ENCODE results near the gene SMARCA4. TPM values are rescaled to one million over a fixed set of nuclear protein-coding genes. Genes with fewer than 3 reads are reported as not detected.

Gene SMARCA4
- total and polyA plus RNA-seq, 2 experiments from 2014 or later, result 80.7 to 93.4 TPM

DNA sequence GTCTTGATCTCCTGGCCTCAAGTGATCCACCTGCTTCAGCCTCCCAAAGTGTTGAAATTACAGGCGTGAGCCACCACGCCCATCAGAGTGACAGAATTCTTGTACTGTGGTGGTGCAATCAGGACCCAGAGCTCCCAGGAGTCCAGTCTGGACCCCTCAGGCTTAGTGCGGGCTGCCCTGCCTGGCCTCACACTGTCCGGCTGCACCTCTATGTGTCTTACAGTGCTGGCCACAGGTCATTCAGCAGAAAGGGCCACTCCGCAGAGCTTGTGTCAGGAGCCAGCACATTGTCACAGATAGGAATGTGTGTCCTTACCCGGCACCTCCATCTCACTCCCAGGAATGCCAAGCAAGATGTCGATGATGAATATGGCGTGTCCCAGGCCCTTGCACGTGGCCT, 49.2 kb downstream of the SMARCA4 start:
- no peaks in the 10 kb centered on the region for H3K9me2 ChIP-seq (replicated peaks; ENCODE audit: insufficient read depth)
- TF ChIP-seq, protein P1, sequence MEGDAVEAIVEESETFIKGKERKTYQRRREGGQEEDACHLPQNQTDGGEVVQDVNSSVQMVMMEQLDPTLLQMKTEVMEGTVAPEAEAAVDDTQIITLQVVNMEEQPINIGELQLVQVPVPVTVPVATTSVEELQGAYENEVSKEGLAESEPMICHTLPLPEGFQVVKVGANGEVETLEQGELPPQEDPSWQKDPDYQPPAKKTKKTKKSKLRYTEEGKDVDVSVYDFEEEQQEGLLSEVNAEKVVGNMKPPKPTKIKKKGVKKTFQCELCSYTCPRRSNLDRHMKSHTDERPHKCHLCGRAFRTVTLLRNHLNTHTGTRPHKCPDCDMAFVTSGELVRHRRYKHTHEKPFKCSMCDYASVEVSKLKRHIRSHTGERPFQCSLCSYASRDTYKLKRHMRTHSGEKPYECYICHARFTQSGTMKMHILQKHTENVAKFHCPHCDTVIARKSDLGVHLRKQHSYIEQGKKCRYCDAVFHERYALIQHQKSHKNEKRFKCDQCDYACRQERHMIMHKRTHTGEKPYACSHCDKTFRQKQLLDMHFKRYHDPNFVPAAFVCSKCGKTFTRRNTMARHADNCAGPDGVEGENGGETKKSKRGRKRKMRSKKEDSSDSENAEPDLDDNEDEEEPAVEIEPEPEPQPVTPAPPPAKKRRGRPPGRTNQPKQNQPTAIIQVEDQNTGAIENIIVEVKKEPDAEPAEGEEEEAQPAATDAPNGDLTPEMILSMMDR (IDR thresholded peaks at IDR 0.05; ENCODE audit: poor library complexity), result no peak
- TF ChIP-seq EZH2phosphoT487 (IDR thresholded peaks at IDR 0.05; ENCODE audit: low read depth, severe bottlenecking, unreplicated experiment) (no peak), EZH2 (IDR thresholded peaks at IDR 0.05; ENCODE audit: borderline replicate concordance) (no peak)
- no peak overlapping the region for H3K4me3 ChIP-seq
- H3K27me3 ChIP-seq, result no peaks in the 10 kb centered on the region
- H3K4me2 ChIP-seq, result no peak overlapping the region
- no peaks in the 10 kb centered on the region for H4K20me1 ChIP-seq (ENCODE audit: insufficient read depth, poor library complexity, severe bottlenecking)
- 94% methylated on average over 9 of the region's 9 CpGs for WGBS (ENCODE audit: low lambda C conversion rate, missing lambda C conversion rate)
- no peaks in the 10 kb centered on the region for H3K4me1 ChIP-seq (ENCODE audit: insufficient read depth)
- no peaks in the 10 kb centered on the region for H3K79me2 ChIP-seq
- H3K36me3 ChIP-seq (replicated peaks; ENCODE audit: insufficient read depth, low read depth), result no peaks in the 10 kb centered on the region
- DNase-seq (ENCODE audit: low spot score), result no peak
- H2AFZ ChIP-seq, result no peak overlapping the region
- H3K27ac ChIP-seq, result no peak overlapping the region
- H3K9me3 ChIP-seq (ENCODE audit: low read depth), result no peaks in the 10 kb centered on the region

DNA sequence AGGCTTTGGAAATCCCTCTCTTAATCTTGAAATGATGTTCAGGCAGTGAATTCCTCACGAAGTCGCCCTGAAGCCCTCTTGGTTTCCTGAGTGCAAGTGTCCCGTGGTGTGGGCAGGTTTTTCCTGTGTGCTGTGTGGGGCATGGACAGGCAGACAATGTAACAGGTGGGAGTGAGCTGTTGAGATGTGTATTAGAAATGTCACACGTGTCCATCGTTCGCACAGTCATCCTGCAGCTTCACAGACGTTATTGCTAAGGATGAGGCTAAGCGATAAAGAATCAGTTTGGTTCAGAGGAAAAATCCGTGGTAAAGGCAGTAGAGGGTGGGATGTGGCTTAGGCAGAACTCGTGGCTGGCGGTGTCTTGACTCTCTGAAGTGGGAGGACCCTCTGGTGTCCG, 51.7 kb downstream of the SMARCA4 start:
- Histone ChIP-seq H4K20me1 (ENCODE audit: insufficient read depth, poor library complexity, severe bottlenecking) (no peaks in the 10 kb centered on the region), H3K27me3 (no peaks in the 10 kb centered on the region), H3K9me3 (ENCODE audit: low read depth) (no peaks in the 10 kb centered on the region), H3K9me2 (replicated peaks; ENCODE audit: insufficient read depth) (no peaks in the 10 kb centered on the region), H2AFZ (no peak overlapping the region), H3K27ac (no peak overlapping the region), H3K4me2 (no peak overlapping the region), H3K36me3 (replicated peaks; ENCODE audit: insufficient read depth, low read depth) (no peaks in the 10 kb centered on the region), H3K4me3 (no peak overlapping the region), H3K4me1 (ENCODE audit: insufficient read depth) (peaks cover under 1% of the 10 kb centered on the region), H3K79me2 (no peaks in the 10 kb centered on the region)
- no peak for DNase-seq (ENCODE audit: low spot score)
- WGBS (ENCODE audit: low lambda C conversion rate, missing lambda C conversion rate), result 97% methylated on average over 12 of the region's 12 CpGs
- TF ChIP-seq EZH2 (IDR thresholded peaks at IDR 0.05; ENCODE audit: borderline replicate concordance), result no peak
- no peak for TF ChIP-seq EZH2phosphoT487 (IDR thresholded peaks at IDR 0.05; ENCODE audit: low read depth, severe bottlenecking, unreplicated experiment)
- TF ChIP-seq, protein P1 (IDR thresholded peaks at IDR 0.05; ENCODE audit: poor library complexity), result no peak

DNA sequence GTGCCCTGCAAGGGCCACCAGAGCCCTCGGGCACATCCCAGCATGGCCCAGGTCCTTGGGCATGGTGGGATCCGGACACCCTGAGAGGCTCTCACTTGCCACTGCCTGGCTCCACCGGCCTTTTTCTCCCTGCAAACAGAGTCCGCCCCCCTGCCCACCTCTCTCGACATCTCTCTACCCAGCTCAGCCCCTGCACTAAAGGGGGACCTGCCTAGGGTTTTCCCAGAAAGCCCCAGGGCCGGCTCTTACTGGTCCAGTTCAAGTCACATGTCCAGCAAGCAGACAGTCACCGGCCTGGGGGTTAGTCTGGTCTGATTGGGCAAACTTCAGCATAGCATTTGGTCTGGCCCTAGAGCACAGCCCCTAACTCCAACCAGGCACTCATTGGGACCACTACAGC, 52.9 kb downstream of the SMARCA4 start:
- no peaks in the 10 kb centered on the region for H3K36me3 ChIP-seq (replicated peaks; ENCODE audit: insufficient read depth, low read depth)
- H3K9me3 ChIP-seq (ENCODE audit: low read depth), result no peaks in the 10 kb centered on the region
- H3K27ac ChIP-seq, result no peak overlapping the region
- H4K20me1 ChIP-seq (ENCODE audit: insufficient read depth, poor library complexity, severe bottlenecking), result no peaks in the 10 kb centered on the region
- no peaks in the 10 kb centered on the region for H3K79me2 ChIP-seq
- H3K4me3 ChIP-seq, result no peak overlapping the region
- H3K4me2 ChIP-seq, result no peak overlapping the region
- no peaks in the 10 kb centered on the region for H3K27me3 ChIP-seq
- no peaks in the 10 kb centered on the region for H3K9me2 ChIP-seq (replicated peaks; ENCODE audit: insufficient read depth)
- peaks cover 10% of the 10 kb centered on the region for H3K4me1 ChIP-seq (ENCODE audit: insufficient read depth)
- 98% methylated on average over 7 of the region's 7 CpGs for WGBS (ENCODE audit: low lambda C conversion rate, missing lambda C conversion rate)
- H2AFZ ChIP-seq, result no peak overlapping the region
- no peak for DNase-seq (ENCODE audit: low spot score)
- TF ChIP-seq EZH2 (IDR thresholded peaks at IDR 0.05; ENCODE audit: borderline replicate concordance), result no peak
- TF ChIP-seq, protein P1 (IDR thresholded peaks at IDR 0.05; ENCODE audit: poor library complexity), result no peak

DNA sequence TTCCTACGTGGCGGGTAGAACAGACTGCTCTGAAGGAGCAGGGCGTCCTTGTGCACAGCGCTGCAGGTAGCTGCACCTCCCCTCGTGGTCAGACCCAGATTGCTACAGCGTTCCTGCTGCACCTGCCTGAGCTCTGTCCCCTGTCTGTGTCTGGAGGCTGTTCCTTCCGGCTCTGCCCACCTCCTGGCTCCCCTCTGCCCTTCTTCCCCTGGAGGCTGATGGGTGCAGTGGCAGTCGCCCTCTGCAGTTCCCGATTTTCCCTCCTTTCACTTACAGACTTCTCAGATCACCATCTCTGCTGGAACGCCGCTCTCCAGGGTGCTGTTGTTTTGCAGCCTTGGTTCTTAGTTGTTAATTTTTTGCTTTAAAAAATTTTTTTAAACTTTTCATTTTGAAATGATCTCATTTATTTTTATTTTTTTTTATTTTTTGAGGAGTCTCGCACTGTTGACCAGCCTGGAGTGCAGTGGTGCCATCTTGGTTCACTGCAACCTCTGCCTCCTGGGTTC, 53.6 kb downstream of the SMARCA4 start:
- Histone ChIP-seq H3K27ac (no peak overlapping the region), H3K9me2 (replicated peaks; ENCODE audit: insufficient read depth) (no peaks in the 10 kb centered on the region), H3K4me3 (no peak overlapping the region), H3K4me1 (ENCODE audit: insufficient read depth) (peaks cover 12% of the 10 kb centered on the region), H3K27me3 (no peaks in the 10 kb centered on the region), H3K4me2 (no peak overlapping the region), H2AFZ (no peak overlapping the region), H3K36me3 (replicated peaks; ENCODE audit: insufficient read depth, low read depth) (no peaks in the 10 kb centered on the region), H4K20me1 (ENCODE audit: insufficient read depth, poor library complexity, severe bottlenecking) (no peaks in the 10 kb centered on the region), H3K9me3 (ENCODE audit: low read depth) (no peaks in the 10 kb centered on the region), H3K79me2 (no peaks in the 10 kb centered on the region)
- 90% methylated on average over 12 of the region's 12 CpGs for WGBS (ENCODE audit: low lambda C conversion rate, missing lambda C conversion rate)
- DNase-seq (ENCODE audit: low spot score), result no peak
- TF ChIP-seq, protein P1 (IDR thresholded peaks at IDR 0.05; ENCODE audit: poor library complexity), result no peak
- no peak for TF ChIP-seq EZH2phosphoT487 (IDR thresholded peaks at IDR 0.05; ENCODE audit: low read depth, severe bottlenecking, unreplicated experiment)
- no peak for TF ChIP-seq EZH2 (IDR thresholded peaks at IDR 0.05; ENCODE audit: borderline replicate concordance)

All from hepatocyte (in vitro differentiated cells).